Caco-2 (cell line): Measurements from ENCODE around the gene AKAP14. TPM values are rescaled to one million over a fixed set of nuclear protein-coding genes. Genes with fewer than 3 reads are reported as not detected.

Experiments
- BruUV-seq: library from RNA; stranded (reverse); fragments of 400-500 nt; replicated peaks from 2 replicates; lab custom pipeline; 2021; lab: Mats Ljungman, UMichigan
- CTCF ChIA-PET: fragments of 300-600 bp; sonication (Branson Sonifier 250); formaldehyde crosslinking; loops from one replicate; lab custom pipeline; 2022; ENCODE audit warnings: antibody characterized with exemption; lab: Charles Lee
- POLR2A ChIA-PET: fragments of 300-600 bp; sonication (Branson Sonifier 250); formaldehyde crosslinking; loops from one replicate; lab custom pipeline; 2022; ENCODE audit warnings: antibody characterized with exemption; lab: Charles Lee
- DNase-seq, 2 experiments: peaks; one replicate each; pipeline versions ENCODE4 v3.0.0 to v3.0.0-alpha.2; 2020 to 2022
- H3K27me3 ChIP-seq: replicated peaks from 2 replicates; pipeline ENCODE4 v1.6.0; 2011; ENCODE audit warnings: low read length; ENCODE audit not compliant: control insufficient read depth, insufficient read depth
- H3K36me3 ChIP-seq: 2 replicates; pipeline ENCODE4 v1.5.1; 2011; ENCODE audit warnings: low read length; ENCODE audit not compliant: control insufficient read depth, insufficient read depth
- H3K4me1 ChIP-seq: fragments of 250-450 bp; sonication (Bioruptor Pico); 2 replicates; pipeline ENCODE4 v1.5.1; 2020; ENCODE audit warnings: mild to moderate bottlenecking
- H3K4me3 ChIP-seq: 2 replicates; pipeline ENCODE4 v1.5.1; 2011; ENCODE audit warnings: low read depth, mild to moderate bottlenecking, control low read depth, low read length
- H3K9me3 ChIP-seq: fragments of 250-450 bp; sonication (Bioruptor Pico); 2 replicates; pipeline ENCODE4 v1.5.1; 2020; ENCODE audit warnings: mild to moderate bottlenecking, moderate library complexity
- H3K27ac Mint-ChIP-seq: one replicate; pipeline ENCODE4 v1.8.0; 2022; ENCODE audit warnings: mixed read lengths; ENCODE audit not compliant: unreplicated experiment
- H3K27me3 Mint-ChIP-seq: one replicate; pipeline ENCODE4 v1.8.0; 2022; ENCODE audit warnings: mixed read lengths; ENCODE audit not compliant: insufficient read depth, unreplicated experiment
- H3K36me3 Mint-ChIP-seq: one replicate; pipeline ENCODE4 v1.8.0; 2022; ENCODE audit warnings: mild to moderate bottlenecking, mixed read lengths; ENCODE audit not compliant: insufficient read depth, unreplicated experiment
- H3K4me1 Mint-ChIP-seq: one replicate; pipeline ENCODE4 v1.8.0; 2022; ENCODE audit warnings: low read depth, mixed read lengths; ENCODE audit not compliant: unreplicated experiment
- H3K4me3 Mint-ChIP-seq: one replicate; pipeline ENCODE4 v1.8.0; 2022; ENCODE audit warnings: mild to moderate bottlenecking, moderate library complexity, mixed read lengths; ENCODE audit not compliant: unreplicated experiment
- H3K9me3 Mint-ChIP-seq: one replicate; pipeline ENCODE4 v1.8.0; 2022; ENCODE audit warnings: mixed read lengths; ENCODE audit not compliant: unreplicated experiment
- intact Hi-C: fragments of 100-400 bp; cut with micrococcal nuclease; formaldehyde crosslinking; loops from one replicate; pipeline ENCODE4 v1.10.0; 2022; ENCODE audit not compliant: unreplicated experiment
- total RNA-seq: library from RNA; stranded (reverse); gene quantifications from 2 replicates; pipeline ENCODE4 v1.2.3, GENCODE V29; 2022
- TF ChIP-seq, protein P1 (sequence below), 2 experiments: fragments of 200-600 bp in 1 of 2; IDR thresholded peaks; 1 replicate in 1 of 2; 2 replicates in 1 of 2; pipeline versions ENCODE4 v1.5.1 to v1.8.0; 2011 to 2022; ENCODE audit warnings: antibody characterized with exemption in 1 of 2, control low read depth in 1 of 2, inconsistent platforms in 1 of 2, low read depth in 1 of 2, low read length in 1 of 2, mild to moderate bottlenecking in 1 of 2, moderate library complexity in 1 of 2; ENCODE audit not compliant: insufficient read depth in 1 of 2, severe bottlenecking in 1 of 2, unreplicated experiment in 1 of 2

The AKAP14 gene
- total RNA-seq, 1 experiment from 2014 or later, result not detected

DNA sequence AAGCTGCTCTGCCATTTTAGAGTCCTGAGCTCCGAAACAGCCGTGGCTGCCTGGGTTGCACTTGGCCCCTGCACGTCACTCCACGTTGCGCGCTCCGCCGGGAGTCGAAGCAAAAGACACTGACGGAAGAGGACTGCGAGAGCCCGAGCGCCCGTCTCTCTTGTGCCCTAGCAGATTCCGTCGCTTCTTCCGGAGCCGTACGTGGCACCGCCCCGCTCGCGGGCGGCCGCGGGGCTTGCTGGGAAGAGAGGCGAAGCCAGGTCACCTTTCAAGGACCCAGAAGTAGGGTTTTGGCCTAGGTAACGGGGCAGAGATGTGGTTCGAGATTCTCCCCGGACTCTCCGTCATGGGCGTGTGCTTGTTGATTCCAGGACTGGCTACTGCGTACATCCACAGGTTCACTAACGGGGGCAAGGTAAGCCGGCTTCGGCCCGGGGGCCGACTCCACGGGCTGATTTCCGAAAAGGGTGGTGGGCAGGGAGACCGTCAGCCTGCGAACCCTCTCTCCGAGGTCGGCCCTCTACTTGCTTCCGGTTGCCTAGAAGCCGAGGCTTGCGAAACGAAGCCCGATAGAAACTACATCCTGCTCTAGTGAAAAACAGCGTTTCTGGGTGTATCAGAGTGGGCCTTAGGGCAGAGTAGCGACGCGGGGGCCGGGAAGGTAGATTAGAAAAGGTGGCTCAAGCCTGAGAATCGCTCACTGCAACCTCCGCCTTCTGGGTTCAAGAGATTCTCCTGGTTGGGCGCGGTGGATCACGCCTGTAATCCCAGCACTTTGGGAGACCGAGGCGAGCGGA lies 23.9 kb upstream of the AKAP14 start, which contains the start of the genes NDUFA1 and RNF113A:
NDUFA1 (plus strand) TSS at position 234 of the 797 bp plus-strand sequence; CDS start at position 314, 80 bp downstream.
RNF113A (minus strand) TSS at position 135 of the 797 bp plus-strand sequence; CDS start at position 15, 120 bp downstream.
- Histone ChIP-seq H3K27me3 (no peaks in the 10 kb centered on the region), H3K4me1 (no peaks in the 10 kb centered on the region), H3K4me3 (peak within 1 kb of the TSS; percentile 74), H3K9me3 (no peaks in the 10 kb centered on the region), H3K36me3 (no peaks in the 10 kb centered on the region)
- TF ChIP-seq, protein P1, sequence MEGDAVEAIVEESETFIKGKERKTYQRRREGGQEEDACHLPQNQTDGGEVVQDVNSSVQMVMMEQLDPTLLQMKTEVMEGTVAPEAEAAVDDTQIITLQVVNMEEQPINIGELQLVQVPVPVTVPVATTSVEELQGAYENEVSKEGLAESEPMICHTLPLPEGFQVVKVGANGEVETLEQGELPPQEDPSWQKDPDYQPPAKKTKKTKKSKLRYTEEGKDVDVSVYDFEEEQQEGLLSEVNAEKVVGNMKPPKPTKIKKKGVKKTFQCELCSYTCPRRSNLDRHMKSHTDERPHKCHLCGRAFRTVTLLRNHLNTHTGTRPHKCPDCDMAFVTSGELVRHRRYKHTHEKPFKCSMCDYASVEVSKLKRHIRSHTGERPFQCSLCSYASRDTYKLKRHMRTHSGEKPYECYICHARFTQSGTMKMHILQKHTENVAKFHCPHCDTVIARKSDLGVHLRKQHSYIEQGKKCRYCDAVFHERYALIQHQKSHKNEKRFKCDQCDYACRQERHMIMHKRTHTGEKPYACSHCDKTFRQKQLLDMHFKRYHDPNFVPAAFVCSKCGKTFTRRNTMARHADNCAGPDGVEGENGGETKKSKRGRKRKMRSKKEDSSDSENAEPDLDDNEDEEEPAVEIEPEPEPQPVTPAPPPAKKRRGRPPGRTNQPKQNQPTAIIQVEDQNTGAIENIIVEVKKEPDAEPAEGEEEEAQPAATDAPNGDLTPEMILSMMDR (IDR thresholded peaks at IDR 0.05; ENCODE audit: insufficient read depth in 1 of 2, low read depth in 1 of 2, low read length in 1 of 2, severe bottlenecking in 1 of 2, unreplicated experiment in 1 of 2), result no peak
- intact Hi-C loops, result no loop called here
- Mint-ChIP-seq H3K4me1 (no peaks in the 10 kb centered on the region), H3K36me3 (peaks cover 10% of the 10 kb centered on the region), H3K27me3 (no peaks in the 10 kb centered on the region), H3K9me3 (no peaks in the 10 kb centered on the region), H3K27ac (peak within 1 kb of the TSS; percentile 96), H3K4me3 (peak within 1 kb of the TSS; percentile 95)
- CTCF ChIA-PET, result interaction anchor here (2.1 kb wide), 1 partner anchor 16 kb away, joined by 6 read pairs; no protein-coding TSS in a partner anchor
- POLR2A ChIA-PET, result interaction anchor here (2.0 to 2.9 kb wide), 2 partner anchors 19 to 80 kb away, joined by 11 to 14 read pairs; partner anchors contain the start of genes RPL39 and UPF3B
- peak; percentile 84 to 86 for DNase-seq
- no TSS peak for BruUV-seq

DNA sequence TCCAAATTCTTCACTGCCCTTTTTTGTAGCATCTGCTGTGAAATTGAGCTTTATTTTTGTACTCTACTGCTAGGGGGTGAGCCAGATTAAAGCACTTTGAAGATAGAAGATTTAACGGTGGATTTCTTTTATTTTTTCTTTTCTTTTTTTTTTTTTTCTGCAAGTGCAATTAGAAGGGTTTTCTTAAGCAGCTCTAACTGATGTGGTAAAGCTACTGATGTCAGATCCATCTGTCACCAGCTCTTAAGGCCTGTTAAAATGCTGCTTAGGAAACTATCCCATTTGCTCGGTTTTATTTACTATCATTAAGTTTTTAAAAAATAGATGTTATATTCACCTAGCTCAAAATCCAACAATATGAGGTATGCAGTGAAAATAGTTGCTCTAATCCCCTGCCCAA lies 17.0 kb upstream of the AKAP14 start:
- no peak for DNase-seq
- no peak overlapping the region for H3K4me3 Mint-ChIP-seq
- H3K4me1 Mint-ChIP-seq, result no peaks in the 10 kb centered on the region
- BruUV-seq, result no TSS peak
- H3K9me3 Mint-ChIP-seq, result no peaks in the 10 kb centered on the region
- ChIA-PET CTCF (interaction anchor here (1.0 to 1.5 kb wide), 2 partner anchors 9 to 149 kb away, joined by 3 to 5 read pairs; no protein-coding TSS in a partner anchor), POLR2A (no interaction called here)
- no peaks in the 10 kb centered on the region for H3K27me3 Mint-ChIP-seq
- Histone ChIP-seq H3K9me3 (no peaks in the 10 kb centered on the region), H3K4me1 (no peaks in the 10 kb centered on the region; the same call in 1 of the 2 replicates), H3K4me3 (no peak overlapping the region), H3K27me3 (no peaks in the 10 kb centered on the region), H3K36me3 (no peaks in the 10 kb centered on the region)
- H3K36me3 Mint-ChIP-seq, result peaks cover 22% of the 10 kb centered on the region
- TF ChIP-seq, protein P1 (IDR thresholded peaks at IDR 0.05; ENCODE audit: insufficient read depth in 1 of 2, low read depth in 1 of 2, low read length in 1 of 2, severe bottlenecking in 1 of 2, unreplicated experiment in 1 of 2), result no peak
- H3K27ac Mint-ChIP-seq, result no peak overlapping the region
- intact Hi-C loops, result no loop called here

DNA sequence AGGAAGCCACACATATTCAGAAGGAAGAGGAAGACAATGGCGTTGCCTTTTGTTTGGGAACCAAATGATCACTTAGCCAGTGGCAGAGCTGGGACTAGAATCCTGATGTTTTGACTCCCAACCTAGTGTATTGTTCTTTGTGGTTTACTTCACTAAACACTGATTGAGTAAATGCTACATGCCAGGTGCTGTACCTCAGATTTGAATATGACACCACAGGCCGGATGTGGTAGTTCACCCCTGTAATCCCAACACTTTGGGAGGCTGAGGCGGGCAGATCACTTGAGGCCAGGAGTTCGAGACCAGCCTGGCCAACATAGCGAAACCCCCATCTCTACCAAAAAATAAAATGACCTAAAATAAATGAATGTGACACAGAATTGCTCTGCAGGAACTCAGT lies 15.6 kb upstream of the AKAP14 start:
- POLR2A ChIA-PET, result interaction anchor here (1.3 kb wide), 1 partner anchor 88 kb away, joined by 6 read pairs; the partner anchor contains the start of gene RPL39
- H3K4me3 Mint-ChIP-seq, result no peak overlapping the region
- H3K9me3 Mint-ChIP-seq, result no peaks in the 10 kb centered on the region
- no peak for DNase-seq
- intact Hi-C loops, result loop anchor here (2.0 kb wide), 1 partner anchor 89 kb away; the partner anchor contains the start of gene RPL39
- H3K36me3 Mint-ChIP-seq, result peaks cover 22% of the 10 kb centered on the region
- H3K27ac Mint-ChIP-seq, result peak overlapping the region; percentile 37
- CTCF ChIA-PET, result interaction anchor here (0.7 to 1.0 kb wide), 2 partner anchors 89 to 153 kb away, joined by 3 to 5 read pairs; partner anchors contain the start of gene RPL39
- TF ChIP-seq, protein P1 (IDR thresholded peaks at IDR 0.05; ENCODE audit: insufficient read depth in 1 of 2, low read depth in 1 of 2, low read length in 1 of 2, severe bottlenecking in 1 of 2, unreplicated experiment in 1 of 2), result no peak
- no peaks in the 10 kb centered on the region for H3K27me3 ChIP-seq
- H3K9me3 ChIP-seq, result no peaks in the 10 kb centered on the region
- H3K4me3 ChIP-seq, result no peak overlapping the region
- no peaks in the 10 kb centered on the region; the same call in 1 of the 2 replicates for H3K4me1 ChIP-seq
- no peaks in the 10 kb centered on the region for H3K27me3 Mint-ChIP-seq
- H3K4me1 Mint-ChIP-seq, result no peaks in the 10 kb centered on the region
- no peaks in the 10 kb centered on the region for H3K36me3 ChIP-seq
- BruUV-seq, result no TSS peak
